Thymus (tissue), 11 donors: ENCODE measurements around the gene MPV17L2. TPM values are rescaled to one million over a fixed set of nuclear protein-coding genes. Genes with fewer than 3 reads are reported as not detected.
A peak's percentile ranks its signal among the peaks of the same experiment; 100 is the strongest.

Experiments
- DNase-seq, 9 donors: peaks; one replicate each; pipeline ENCODE4 v3.0.0-alpha.2; 2013; ENCODE audit warnings: low spot score in 9 of 9, low read depth in 6 of 9, missing footprints in 1 of 9
- H3K27ac ChIP-seq, 2 donors: one replicate each; pipeline ENCODE4 v1.5.1; 2013; ENCODE audit warnings: control low read depth in 1 of 2, low read depth in 1 of 2, low read length in 1 of 2, mild to moderate bottlenecking in 1 of 2, moderate library complexity in 1 of 2
- H3K27me3 ChIP-seq, 2 donors: one replicate each; pipeline ENCODE4 v1.5.1; 2013; ENCODE audit warnings: low read length in 1 of 2; ENCODE audit not compliant: control insufficient read depth in 2 of 2, insufficient read depth in 1 of 2
- H3K36me3 ChIP-seq, 2 donors: one replicate each; pipeline ENCODE4 v1.5.1; 2013; ENCODE audit warnings: low read length in 1 of 2, mild to moderate bottlenecking in 1 of 2, moderate library complexity in 1 of 2; ENCODE audit not compliant: control insufficient read depth in 2 of 2, insufficient read depth in 2 of 2
- H3K4me1 ChIP-seq, 2 donors: one replicate each; pipeline ENCODE4 v1.5.1; 2013; ENCODE audit warnings: low read length in 2 of 2; ENCODE audit not compliant: control insufficient read depth in 2 of 2, insufficient read depth in 2 of 2
- H3K4me3 ChIP-seq, 2 donors: one replicate each; pipeline ENCODE4 v1.5.1; 2013; ENCODE audit warnings: low read length in 2 of 2, control low read depth in 1 of 2, mild to moderate bottlenecking in 1 of 2
- H3K9me3 ChIP-seq, 2 donors: one replicate each; pipeline ENCODE4 v1.5.1; 2013; ENCODE audit warnings: low read length in 1 of 2, mild to moderate bottlenecking in 1 of 2; ENCODE audit not compliant: control insufficient read depth in 2 of 2, insufficient read depth in 1 of 2
- WGBS: extraction: QIAGEN DNeasy Blood & Tissue Kit; methylation state at CpG from one replicate; pipeline ENCODE4 v1.1.7; 2013; 5-methylcytosine and 5-hydroxymethylcytosine counted together
- polyA plus RNA-seq: library from polyadenylated mRNA; stranded (reverse); fragments of 200-250 nt; gene quantifications from one replicate; pipeline ENCODE4 v1.2.3, GENCODE V29; 2013
- total RNA-seq: library from RNA; stranded (reverse); fragments of 120-200 nt; gene quantifications from one replicate; pipeline ENCODE4 v1.2.4, GENCODE V29; 2013
- donor health status: healthy.

The MPV17L2 gene
- total and polyA plus RNA-seq, 2 donors: 6.8 to 13.4 TPM

GRCh38 chr19:18230941-18231734, 38.1 kb downstream of the MPV17L2 start:
- Histone ChIP-seq H3K9me3 (peaks cover 9 to 16% of the 10 kb centered on the region in 2 donors), H3K27me3 (peaks cover 36 to 80% of the 10 kb centered on the region in 2 donors), H3K4me3 (no peak overlapping the region), H3K27ac (no peak overlapping the region), H3K36me3 (no peaks in the 10 kb centered on the region), H3K4me1 (no peaks in the 10 kb centered on the region)
- WGBS: 50% methylated on average over 18 of the region's 18 CpGs
- DNase-seq: no peak

- no peak overlapping the region for H3K4me3 ChIP-seq
- no peaks in the 10 kb centered on the region for H3K36me3 ChIP-seq
- no peak for DNase-seq
- no peak overlapping the region for H3K27ac ChIP-seq
- H3K27me3 ChIP-seq: peaks cover 30 to 76% of the 10 kb centered on the region in 2 donors
- H3K9me3 ChIP-seq: peaks cover 9 to 16% of the 10 kb centered on the region in 2 donors
- H3K4me1 ChIP-seq: no peaks in the 10 kb centered on the region
- WGBS: 27% methylated on average over 4 of the region's 4 CpGs
Observed at GRCh38 chr19:18231775-18232174, 38.8 kb downstream of the MPV17L2 start.

- no peak for DNase-seq
- no peaks in the 10 kb centered on the region for H3K36me3 ChIP-seq
- peaks cover 25 to 67% of the 10 kb centered on the region in 2 donors for H3K27me3 ChIP-seq
- no peak overlapping the region for H3K27ac ChIP-seq
- no peak overlapping the region for H3K4me3 ChIP-seq
- H3K4me1 ChIP-seq: no peaks in the 10 kb centered on the region
- peaks cover 9 to 16% of the 10 kb centered on the region in 2 donors for H3K9me3 ChIP-seq
- 10% methylated on average over 46 of the region's 46 CpGs for WGBS
Observed at GRCh38 chr19:18232540-18233223, 39.7 kb downstream of the MPV17L2 start.

- WGBS: 20% methylated on average over 37 of the region's 37 CpGs
- peak; percentile 19 to 73 (median 47) for DNase-seq
- Histone ChIP-seq H3K4me1 (no peaks in the 10 kb centered on the region), H3K27me3 (peaks cover 24 to 60% of the 10 kb centered on the region in 2 donors), H3K4me3 (no peak overlapping the region), H3K9me3 (peaks cover 9 to 16% of the 10 kb centered on the region in 2 donors), H3K36me3 (no peaks in the 10 kb centered on the region), H3K27ac (no peak overlapping the region)
Observed at GRCh38 chr19:18233224-18233825, 40.3 kb downstream of the MPV17L2 start.

- H3K4me1 ChIP-seq: no peaks in the 10 kb centered on the region
- H3K36me3 ChIP-seq: no peaks in the 10 kb centered on the region
- H3K4me3 ChIP-seq: no peak overlapping the region
- H3K9me3 ChIP-seq: peaks cover 9 to 16% of the 10 kb centered on the region in 2 donors
- WGBS: 40% methylated on average over 6 of the region's 6 CpGs
- H3K27me3 ChIP-seq: peaks cover 21 to 57% of the 10 kb centered on the region in 2 donors
- DNase-seq: no peak
- no peak overlapping the region for H3K27ac ChIP-seq
Observed at GRCh38 chr19:18234194-18234593, 41.2 kb downstream of the MPV17L2 start.

- Histone ChIP-seq H3K9me3 (no peaks in the 10 kb centered on the region), H3K4me1 (no peaks in the 10 kb centered on the region), H3K27me3 (peaks cover 0 to 15% of the 10 kb centered on the region in 2 donors), H3K4me3 (no peak overlapping the region), H3K36me3 (no peaks in the 10 kb centered on the region), H3K27ac (no peak overlapping the region)
- WGBS: 38% methylated on average over 12 of the region's 12 CpGs
- no peak for DNase-seq
Observed at GRCh38 chr19:18239303-18239702, 46.3 kb downstream of the MPV17L2 start.

- Histone ChIP-seq H3K9me3 (no peaks in the 10 kb centered on the region), H3K4me1 (no peaks in the 10 kb centered on the region), H3K27ac (no peak overlapping the region), H3K36me3 (no peaks in the 10 kb centered on the region), H3K4me3 (no peak overlapping the region), H3K27me3 (peaks cover 0 to 9% of the 10 kb centered on the region in 2 donors)
- DNase-seq: no peak
- WGBS: 79% methylated on average over 7 of the region's 7 CpGs
Observed at GRCh38 chr19:18245297-18245696, 52.3 kb downstream of the MPV17L2 start.
